Activated CD4-positive, alpha-beta T cell treated with anti-CD3 and anti-CD28 coated beads for 4 hours (primary cell): ENCODE measurements around the gene LRTM2.

Source experiments
- DNase-seq, 2 donors: peaks; one replicate each; pipeline ENCODE4 v3.0.0-alpha.2; 2020

LRTM2 gene

GRCh38 chr12:1844223-1844622, 23.9 kb downstream of the LRTM2 start:
- no peak for DNase-seq

- DNase-seq, result no peak
Measured at GRCh38 chr12:1844661-1845409, 24.5 kb downstream of the LRTM2 start.

- DNase-seq, result no peak
Measured at GRCh38 chr12:1845427-1845826, 25.1 kb downstream of the LRTM2 start.

GRCh38 chr12:1845886-1846285, 25.5 kb downstream of the LRTM2 start:
- DNase-seq, result no peak

DNA sequence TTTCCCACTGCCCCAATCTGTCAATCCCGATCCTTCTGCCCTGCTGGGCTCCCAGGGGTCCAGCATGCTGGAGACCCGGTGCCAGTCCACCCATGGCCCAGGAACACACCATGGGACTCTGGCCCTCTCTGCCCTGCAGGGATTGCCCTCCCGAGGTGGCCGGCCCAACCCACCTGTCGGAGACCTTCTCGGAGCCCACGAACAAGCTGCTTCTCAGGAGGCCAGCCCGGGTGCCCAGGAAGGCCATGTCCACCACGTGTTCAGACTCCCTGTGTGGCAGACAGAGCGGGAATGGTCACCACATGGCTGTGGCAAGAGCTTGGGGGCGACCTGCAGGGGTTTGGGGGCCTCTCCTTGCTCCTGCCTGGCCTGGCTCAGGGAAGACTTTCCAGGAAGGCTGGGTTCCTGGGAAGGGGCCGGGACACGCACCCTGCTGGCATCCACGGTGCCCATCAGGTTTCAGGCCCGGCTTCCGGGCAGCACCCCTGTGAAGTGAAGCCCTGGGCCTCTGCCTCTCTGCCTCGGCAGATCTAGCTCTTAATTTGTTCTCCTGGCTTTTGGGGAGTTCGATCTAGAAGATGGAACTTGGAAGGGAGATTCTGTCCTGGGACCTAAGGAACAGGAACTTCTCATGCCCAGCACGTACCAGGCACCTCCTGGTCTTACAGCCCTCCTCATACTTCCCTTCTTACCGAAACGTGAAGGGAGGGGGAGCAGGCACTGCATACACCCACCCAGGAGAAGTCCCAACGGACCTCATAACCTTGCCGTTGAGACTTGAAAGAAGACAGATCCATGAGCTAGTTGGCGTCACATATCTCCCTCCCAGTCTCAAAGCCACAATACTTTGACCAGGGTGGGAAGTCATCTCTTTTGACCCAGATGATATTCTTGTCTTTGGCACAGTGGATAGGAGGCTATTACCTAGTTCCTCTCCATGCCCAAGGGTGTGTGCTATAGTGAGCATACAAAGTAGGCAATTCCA, 26.3 kb downstream of the LRTM2 start:
- DNase-seq, result no peak

- no peak for DNase-seq
Measured at GRCh38 chr12:1847411-1847810, 27.0 kb downstream of the LRTM2 start.

GRCh38 chr12:1848146-1848545, 27.8 kb downstream of the LRTM2 start:
- no peak for DNase-seq

DNA sequence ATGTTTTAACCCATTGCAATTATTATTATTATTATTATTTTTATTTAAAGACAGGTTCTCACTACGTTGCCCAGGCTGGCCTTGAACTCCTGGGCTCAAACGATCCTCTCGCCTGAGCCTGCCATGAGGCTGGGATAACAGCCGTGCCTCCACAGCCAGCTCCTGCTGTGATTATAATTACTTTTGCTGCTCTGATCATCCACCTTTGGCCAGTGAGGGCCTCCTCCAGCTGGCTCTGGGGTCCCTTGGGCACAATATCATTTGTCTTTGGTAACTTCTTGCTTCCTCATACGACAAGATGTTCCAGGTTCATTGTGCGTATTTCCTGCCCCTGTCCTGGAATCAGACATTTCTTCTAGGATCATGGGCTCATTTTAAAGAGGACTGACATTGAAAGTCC, 28.4 kb downstream of the LRTM2 start:
- DNase-seq, result no peak

DNA sequence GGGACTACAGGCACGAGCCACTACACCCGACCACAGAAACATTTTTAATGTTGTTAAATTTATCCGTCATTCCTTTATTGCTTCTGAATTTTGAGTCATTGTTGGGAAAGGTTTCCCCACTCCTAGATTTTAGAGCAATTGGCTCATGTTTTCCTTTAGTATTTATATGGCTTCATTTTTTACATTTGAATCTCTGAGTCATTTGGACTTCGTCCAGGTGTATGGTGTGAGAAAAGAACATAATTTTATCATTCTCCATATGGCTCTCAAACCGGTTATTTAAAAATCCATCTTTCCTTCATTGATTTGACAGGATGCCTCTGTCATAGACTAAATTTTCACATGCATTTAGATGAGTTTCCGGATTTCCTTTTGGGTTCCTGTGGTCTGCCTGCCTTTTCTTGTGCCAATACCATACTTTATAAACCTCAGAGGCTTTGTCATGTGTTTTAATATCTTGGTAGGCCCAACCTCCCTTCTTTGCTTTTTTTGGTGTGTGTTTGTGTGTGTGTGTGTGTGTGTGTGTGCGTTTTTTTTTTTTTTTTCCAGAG, 30.9 kb downstream of the LRTM2 start:
- DNase-seq, result no peak

DNA sequence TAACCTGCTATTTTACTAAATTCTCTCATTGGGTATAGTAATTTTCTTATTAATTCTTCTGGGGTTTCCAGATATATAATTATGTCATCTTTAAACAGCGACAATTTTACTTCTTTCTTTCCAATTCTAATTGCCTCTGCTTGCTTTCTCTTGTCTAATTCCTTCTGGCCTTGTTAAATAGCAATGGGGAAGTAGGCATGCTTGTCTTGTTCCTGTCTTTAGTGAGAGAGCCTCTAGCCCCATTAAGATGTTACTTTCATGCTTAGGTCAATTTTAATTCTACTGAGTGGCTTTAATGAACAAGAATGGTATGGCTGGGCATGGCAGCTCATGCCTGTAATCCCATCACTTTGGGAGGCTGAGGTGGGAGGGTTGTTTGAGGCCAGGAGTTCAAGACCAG, 31.7 kb downstream of the LRTM2 start:
- DNase-seq, result no peak

GRCh38 chr12:1853716-1854115, 33.4 kb downstream of the LRTM2 start:
- no peak for DNase-seq

DNA sequence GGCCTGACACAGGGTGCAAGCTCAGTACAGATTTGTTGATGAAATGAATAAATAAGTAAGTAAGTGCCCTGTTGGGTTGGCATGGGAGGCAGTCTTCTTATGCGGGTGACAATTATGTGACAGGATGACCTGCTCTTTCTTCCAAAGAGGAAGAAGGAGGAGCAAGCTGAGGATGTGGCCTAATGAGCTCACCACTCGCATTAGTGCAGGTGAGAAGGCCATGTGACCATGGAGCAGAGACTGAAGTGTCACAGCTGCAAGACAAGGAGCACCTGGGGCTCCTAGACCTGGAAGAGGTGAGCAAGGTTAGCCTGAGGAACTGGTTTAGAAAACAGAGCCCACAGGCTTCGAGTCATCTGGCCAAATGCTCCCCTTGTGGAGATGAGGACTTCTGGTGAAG, 34.9 kb downstream of the LRTM2 start:
- no peak for DNase-seq

DNA sequence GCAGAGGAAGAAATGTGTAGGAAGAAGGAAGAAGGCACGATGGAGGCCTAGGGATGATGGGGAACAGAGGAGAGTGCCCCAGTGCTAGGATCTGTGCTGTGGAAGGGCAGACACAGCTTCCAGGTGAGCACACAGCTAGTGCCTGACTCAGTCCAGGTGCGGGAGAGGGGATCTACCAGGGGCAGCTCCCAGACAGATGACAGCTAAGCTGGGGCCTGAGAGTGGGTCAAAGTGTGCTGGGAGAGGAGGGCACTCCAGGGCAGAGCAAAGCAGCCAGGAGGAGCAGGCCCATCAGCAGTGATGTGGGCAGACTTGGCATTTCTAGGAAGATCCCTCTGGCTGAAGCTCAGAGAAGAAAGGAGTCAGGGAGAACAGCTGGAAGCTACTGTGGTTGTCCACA, 36.7 kb downstream of the LRTM2 start:
- no peak for DNase-seq

DNA sequence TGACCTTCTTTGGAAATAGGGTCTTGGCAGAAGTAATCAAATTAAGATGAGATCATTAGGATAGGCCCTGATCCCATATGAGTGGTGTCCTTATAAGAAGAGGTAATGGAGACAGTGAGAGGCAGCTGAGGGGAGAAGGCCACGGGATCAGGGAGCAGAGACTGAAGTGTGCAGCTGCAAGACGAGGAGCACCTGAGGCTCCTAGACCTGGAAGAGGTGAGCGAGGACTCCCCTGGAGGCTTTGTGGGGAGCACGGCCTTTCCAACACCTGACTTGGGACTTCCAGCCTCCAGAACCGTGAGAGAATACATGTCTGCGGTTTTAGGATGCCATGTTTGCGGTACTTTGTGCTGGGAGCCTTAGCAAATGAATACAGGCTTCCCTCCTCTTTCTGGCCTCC, 37.5 kb downstream of the LRTM2 start:
- DNase-seq, result no peak

DNA sequence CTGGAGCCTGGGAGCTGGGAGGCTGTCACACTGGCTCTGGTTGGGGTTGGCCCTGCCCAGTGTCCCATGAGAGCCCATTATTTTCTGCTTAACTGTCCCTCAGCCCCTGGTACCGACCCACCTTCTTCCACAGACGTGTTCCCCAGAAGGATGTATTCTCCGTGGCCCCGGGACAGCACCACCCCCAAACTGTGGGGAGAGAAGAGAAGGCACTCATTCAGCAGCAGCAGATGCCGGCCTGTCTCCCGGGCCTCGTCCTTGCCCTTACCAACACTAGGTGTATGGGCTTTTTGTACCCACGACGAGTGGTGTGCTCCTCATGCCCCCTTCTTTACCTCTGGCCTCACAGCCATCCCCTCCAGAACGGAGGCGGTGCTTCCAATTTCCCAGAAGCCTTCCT, 38.1 kb downstream of the LRTM2 start:
- DNase-seq, result no peak

DNA sequence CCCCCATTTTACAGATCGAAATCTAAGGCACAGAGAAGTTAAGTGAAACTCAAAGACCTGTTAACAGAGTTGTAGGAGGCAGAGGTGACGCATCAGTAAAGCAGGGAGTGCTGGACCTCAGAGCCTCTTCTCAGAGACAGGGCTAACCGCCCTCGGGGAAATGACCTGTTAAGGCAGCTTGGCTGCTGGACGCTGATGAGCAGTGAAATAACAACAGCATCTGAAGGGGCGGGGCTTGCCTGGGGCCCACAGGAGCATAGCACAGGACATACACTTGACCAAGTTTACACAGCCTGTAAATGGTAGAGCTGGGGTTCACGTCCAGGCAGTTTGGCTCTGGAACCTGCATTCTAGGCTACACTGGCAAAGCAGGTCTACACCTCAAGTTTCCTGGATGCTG, 39.3 kb downstream of the LRTM2 start:
- DNase-seq, result no peak

DNA sequence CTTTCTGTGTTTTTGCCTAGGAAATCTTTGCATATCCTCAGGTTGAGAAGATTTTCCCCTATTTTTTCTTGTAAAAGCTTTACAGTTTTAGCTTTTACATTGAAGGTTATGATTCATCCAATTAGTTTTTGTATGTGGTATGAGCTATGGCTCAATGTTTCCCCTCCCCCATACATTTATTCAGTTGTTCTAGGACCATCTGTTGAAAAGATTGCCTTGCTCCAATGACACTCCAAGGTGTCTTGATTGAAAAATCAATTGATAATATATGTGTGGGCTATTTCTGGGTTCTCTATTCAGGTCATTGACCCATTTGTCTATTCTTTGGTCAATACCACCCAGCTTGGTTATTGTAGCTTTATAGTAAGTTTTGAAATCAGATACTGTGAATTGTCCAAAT, 42.6 kb downstream of the LRTM2 start:
- no peak for DNase-seq

GRCh38 chr12:1863823-1864222, 43.5 kb downstream of the LRTM2 start:
- DNase-seq, result no peak

- no peak for DNase-seq
Measured at GRCh38 chr12:1864456-1864855, 44.1 kb downstream of the LRTM2 start.

DNA sequence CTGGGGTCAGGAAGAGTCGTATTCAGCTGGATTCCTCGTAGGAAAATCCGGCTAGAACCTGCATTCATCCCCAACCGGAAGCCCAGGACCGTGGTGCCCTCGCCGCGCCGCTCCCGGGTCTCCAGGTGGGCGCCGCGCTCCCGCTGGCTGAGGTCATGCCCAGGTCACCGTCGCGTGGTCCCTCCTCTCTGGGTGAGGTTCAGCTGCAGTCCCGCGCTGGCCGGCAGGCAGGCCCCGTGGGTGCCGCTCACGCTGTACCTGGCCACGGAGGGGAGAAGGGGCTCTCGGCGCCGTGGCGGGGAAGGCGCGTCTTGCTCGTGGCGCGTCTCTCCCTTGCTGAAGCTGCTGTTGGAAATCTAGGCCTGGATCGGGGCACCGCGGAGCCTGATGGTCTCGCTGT, 44.5 kb downstream of the LRTM2 start:
- no peak for DNase-seq

GRCh38 chr12:1865284-1865866, 45.0 kb downstream of the LRTM2 start:
- no peak for DNase-seq

GRCh38 chr12:1869145-1869544, 48.8 kb downstream of the LRTM2 start:
- no peak for DNase-seq

GRCh38 chr12:1870086-1870485, 49.7 kb downstream of the LRTM2 start:
- no peak for DNase-seq
